ENCODE measurements around the gene KIAA0825. TPM values are rescaled to one million over a fixed set of nuclear protein-coding genes. Genes with fewer than 3 reads are reported as not detected.

Gene KIAA0825
- polyA plus RNA-seq, 1 donor from 2014 or later, result 5.1 TPM

DNA sequence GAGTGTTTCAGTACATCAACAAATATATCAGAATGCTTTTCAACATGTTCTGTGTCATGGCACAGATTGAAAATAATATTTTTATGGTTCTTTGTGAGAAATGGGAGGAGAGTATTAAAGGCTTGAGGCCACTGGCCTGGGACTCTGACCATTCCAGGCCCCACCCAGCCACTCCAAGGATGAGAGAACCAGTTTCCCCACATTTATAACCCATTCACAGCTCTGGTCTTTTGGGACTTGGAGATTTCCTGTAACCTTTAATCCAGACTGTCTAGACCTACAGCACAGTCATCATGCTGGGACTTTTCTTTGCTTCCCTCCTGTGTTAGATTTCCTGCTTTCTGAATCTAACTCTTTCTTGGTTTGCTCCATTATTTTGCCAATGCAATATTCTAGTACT lies 389.6 kb downstream of the KIAA0825 start:
- Histone ChIP-seq H3K27ac (ENCODE audit: low read length) (no peak overlapping the region), H3K4me2 (ENCODE audit: low read length) (no peak overlapping the region), H3K27me3 (ENCODE audit: insufficient read depth, low read depth, low read length) (no peaks in the 10 kb centered on the region), H3K9ac (ENCODE audit: low read length) (no peak overlapping the region), H4K20me1 (ENCODE audit: insufficient read depth) (no peaks in the 10 kb centered on the region), H3K4me3 (ENCODE audit: low read length) (no peak overlapping the region), H2AFZ (ENCODE audit: low read depth, low read length) (no peak overlapping the region), H3K9me2 (ENCODE audit: insufficient read depth, low read length) (no peaks in the 10 kb centered on the region), H3K9me3 (ENCODE audit: low read length) (no peaks in the 10 kb centered on the region), H3F3A (ENCODE audit: insufficient read depth, low read length, poor library complexity, severe bottlenecking) (no peaks in the 10 kb centered on the region), H3K36me3 (ENCODE audit: insufficient read depth, low read length) (no peaks in the 10 kb centered on the region), H3K79me2 (replicated peaks; ENCODE audit: insufficient read depth, low read length) (no peaks in the 10 kb centered on the region)
- TF ChIP-seq MXI1 (conservative IDR thresholded peaks at IDR 0.05; ENCODE audit: poor library complexity, severe bottlenecking) (no peak), SMC3 (conservative IDR thresholded peaks at IDR 0.05; ENCODE audit: poor library complexity) (no peak), POLR2AphosphoS5 (IDR thresholded peaks at IDR 0.05) (no peak)

- Histone ChIP-seq H3K79me2 (replicated peaks; ENCODE audit: insufficient read depth, low read length) (no peaks in the 10 kb centered on the region), H3K9me3 (ENCODE audit: low read length) (no peaks in the 10 kb centered on the region), H3K27me3 (ENCODE audit: insufficient read depth, low read depth, low read length) (no peaks in the 10 kb centered on the region), H3K4me3 (ENCODE audit: low read length) (no peak overlapping the region), H3F3A (ENCODE audit: insufficient read depth, low read length, poor library complexity, severe bottlenecking) (no peaks in the 10 kb centered on the region), H2AFZ (ENCODE audit: low read depth, low read length) (no peak overlapping the region), H3K4me2 (ENCODE audit: low read length) (no peak overlapping the region), H3K9me2 (ENCODE audit: insufficient read depth, low read length) (no peaks in the 10 kb centered on the region), H4K20me1 (ENCODE audit: insufficient read depth) (no peaks in the 10 kb centered on the region), H3K27ac (ENCODE audit: low read length) (no peak overlapping the region), H3K9ac (ENCODE audit: low read length) (no peak overlapping the region), H3K36me3 (ENCODE audit: insufficient read depth, low read length) (no peaks in the 10 kb centered on the region)
- TF ChIP-seq, protein P1, sequence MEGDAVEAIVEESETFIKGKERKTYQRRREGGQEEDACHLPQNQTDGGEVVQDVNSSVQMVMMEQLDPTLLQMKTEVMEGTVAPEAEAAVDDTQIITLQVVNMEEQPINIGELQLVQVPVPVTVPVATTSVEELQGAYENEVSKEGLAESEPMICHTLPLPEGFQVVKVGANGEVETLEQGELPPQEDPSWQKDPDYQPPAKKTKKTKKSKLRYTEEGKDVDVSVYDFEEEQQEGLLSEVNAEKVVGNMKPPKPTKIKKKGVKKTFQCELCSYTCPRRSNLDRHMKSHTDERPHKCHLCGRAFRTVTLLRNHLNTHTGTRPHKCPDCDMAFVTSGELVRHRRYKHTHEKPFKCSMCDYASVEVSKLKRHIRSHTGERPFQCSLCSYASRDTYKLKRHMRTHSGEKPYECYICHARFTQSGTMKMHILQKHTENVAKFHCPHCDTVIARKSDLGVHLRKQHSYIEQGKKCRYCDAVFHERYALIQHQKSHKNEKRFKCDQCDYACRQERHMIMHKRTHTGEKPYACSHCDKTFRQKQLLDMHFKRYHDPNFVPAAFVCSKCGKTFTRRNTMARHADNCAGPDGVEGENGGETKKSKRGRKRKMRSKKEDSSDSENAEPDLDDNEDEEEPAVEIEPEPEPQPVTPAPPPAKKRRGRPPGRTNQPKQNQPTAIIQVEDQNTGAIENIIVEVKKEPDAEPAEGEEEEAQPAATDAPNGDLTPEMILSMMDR (IDR thresholded peaks at IDR 0.05; ENCODE audit: poor library complexity, severe bottlenecking), result no peak
- TF ChIP-seq REST (IDR thresholded peaks at IDR 0.05; ENCODE audit: borderline replicate concordance) (no peak), EZH2 (IDR thresholded peaks at IDR 0.05; ENCODE audit: borderline replicate concordance, insufficient read depth, low read length, poor library complexity, severe bottlenecking) (no peak), SMC3 (conservative IDR thresholded peaks at IDR 0.05; ENCODE audit: poor library complexity) (no peak), POLR2AphosphoS5 (IDR thresholded peaks at IDR 0.05) (no peak), MXI1 (conservative IDR thresholded peaks at IDR 0.05; ENCODE audit: poor library complexity, severe bottlenecking) (no peak)
Observed at GRCh38 chr5:94223235-94223634, 395.2 kb downstream of the KIAA0825 start.

DNA sequence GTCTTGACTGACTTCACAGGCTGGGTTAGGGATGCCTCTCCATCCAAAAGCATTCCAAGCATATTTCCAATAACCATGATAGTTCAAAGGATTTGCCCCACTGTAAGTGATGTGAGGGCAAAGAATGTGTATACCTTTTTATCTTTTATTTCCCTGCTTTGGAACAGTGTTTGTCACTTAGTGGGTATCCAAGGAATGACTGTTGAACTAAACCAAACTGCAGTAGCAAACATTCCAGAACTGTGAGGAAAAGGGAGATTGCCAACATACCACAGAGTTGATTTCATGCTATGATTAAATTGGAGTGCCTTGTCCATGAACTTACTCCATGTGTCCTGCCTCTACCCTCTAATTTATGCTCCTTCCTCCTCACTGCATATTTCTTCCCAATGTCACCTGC lies 400.0 kb downstream of the KIAA0825 start:
- no peak overlapping the region for H2AFZ ChIP-seq (ENCODE audit: low read depth, low read length)
- H3K4me2 ChIP-seq (ENCODE audit: low read length), result no peak overlapping the region
- no peak overlapping the region for H3K27ac ChIP-seq (ENCODE audit: low read length)
- H3K36me3 ChIP-seq (ENCODE audit: insufficient read depth, low read length), result no peaks in the 10 kb centered on the region
- TF ChIP-seq EP300 (conservative IDR thresholded peaks at IDR 0.05; ENCODE audit: poor library complexity, severe bottlenecking) (no peak), TAF1 (IDR thresholded peaks at IDR 0.05; ENCODE audit: low read depth) (no peak), SMC3 (conservative IDR thresholded peaks at IDR 0.05; ENCODE audit: poor library complexity) (no peak), POLR2AphosphoS5 (IDR thresholded peaks at IDR 0.05) (no peak), MXI1 (conservative IDR thresholded peaks at IDR 0.05; ENCODE audit: poor library complexity, severe bottlenecking) (no peak), RAD21 (conservative IDR thresholded peaks at IDR 0.05) (no peak), EZH2 (IDR thresholded peaks at IDR 0.05; ENCODE audit: borderline replicate concordance, insufficient read depth, low read length, poor library complexity, severe bottlenecking) (no peak), REST (IDR thresholded peaks at IDR 0.05; ENCODE audit: borderline replicate concordance) (no peak)
- TF ChIP-seq, protein P1 (IDR thresholded peaks at IDR 0.05; ENCODE audit: poor library complexity, severe bottlenecking), result no peak
- H3K4me3 ChIP-seq (ENCODE audit: low read length), result no peak overlapping the region
- no peaks in the 10 kb centered on the region for H3K9me3 ChIP-seq (ENCODE audit: low read length)
- H3K79me2 ChIP-seq (replicated peaks; ENCODE audit: insufficient read depth, low read length), result no peaks in the 10 kb centered on the region
- no peaks in the 10 kb centered on the region for H3F3A ChIP-seq (ENCODE audit: insufficient read depth, low read length, poor library complexity, severe bottlenecking)
- no peak overlapping the region for H3K9ac ChIP-seq (ENCODE audit: low read length)
- no peaks in the 10 kb centered on the region for H4K20me1 ChIP-seq (ENCODE audit: insufficient read depth)
- no peaks in the 10 kb centered on the region for H3K9me2 ChIP-seq (ENCODE audit: insufficient read depth, low read length)
- no peaks in the 10 kb centered on the region for H3K27me3 ChIP-seq (ENCODE audit: insufficient read depth, low read depth, low read length)
